AG04449 (cell line): Measurements from ENCODE around the gene PLSCR4.
A peak's percentile ranks its signal among the peaks of the same experiment; 100 is the strongest.
"Not testable (repeated sequence)": the region's sequence is repeated elsewhere in the genome, so short reads cannot be mapped to it uniquely, and the experiment has no call there.

Source experiments
- CTCF ChIA-PET: fragments of 350-600 bp; formaldehyde crosslinking; extraction: SDS; loops from one replicate; lab custom pipeline; 2021; ENCODE audit warnings: antibody characterized with exemption; lab: Yijun Ruan, JAX
- POLR2A ChIA-PET: fragments of 400-600, 350-600 bp; formaldehyde crosslinking; extraction: SDS; loops from one replicate; lab custom pipeline; 2020; ENCODE audit warnings: antibody characterized with exemption, inconsistent platforms; lab: Yijun Ruan, JAX
- DNase-seq: peaks from one replicate; pipeline ENCODE4 v3.0.0-alpha.2; 2010; ENCODE audit warnings: low read depth, low spot score
- H3K4me3 ChIP-seq: 2 replicates; pipeline ENCODE4 v1.5.1; 2011; ENCODE audit warnings: low read depth, mild to moderate bottlenecking, control low read depth, low read length
- CTCF ChIP-seq: IDR thresholded peaks from one replicate; pipeline ENCODE4 v1.5.1; 2011; ENCODE audit warnings: mild to moderate bottlenecking, moderate library complexity, low read length, control low read depth, inconsistent platforms; ENCODE audit not compliant: insufficient read depth; ENCODE audit errors: missing control alignments

PLSCR4 gene

GRCh38 chr3:146250449-146251382 is at the start of gene PLSCR4:
Gene PLSCR4, minus strand, starts transcription at chr3:146251105. Its CDS starts 29,034 bp downstream, at chr3:146222071.
- peak within 1 kb of the TSS; percentile 72 for H3K4me3 ChIP-seq
- POLR2A ChIA-PET: no interaction called here
- TF ChIP-seq CTCF: no peak
- no peak for DNase-seq
- CTCF ChIA-PET: interaction anchor here (1.1 kb wide), 1 partner anchor 60 kb away, joined by 3 read pairs; no protein-coding TSS in a partner anchor

GRCh38 chr3:146293401-146293800 is 42.5 kb upstream of the PLSCR4 start:
- H3K4me3 ChIP-seq, POLR2A ChIA-PET, DNase-seq, CTCF ChIA-PET: not testable (repeated sequence)

- no peak for DNase-seq
- no peak for TF ChIP-seq CTCF
- H3K4me3 ChIP-seq: no peak overlapping the region
- CTCF ChIA-PET: no interaction called here
- POLR2A ChIA-PET: no interaction called here
Observed at GRCh38 chr3:146283781-146284445, 33.0 kb upstream of the PLSCR4 start.

GRCh38 chr3:146280864-146281263 is 30.0 kb upstream of the PLSCR4 start:
- ChIA-PET POLR2A (no interaction called here), CTCF (interaction anchor here (1.0 kb wide), 1 partner anchor 46 kb away, joined by 3 read pairs; no protein-coding TSS in a partner anchor)
- no peak for TF ChIP-seq CTCF
- no peak overlapping the region for H3K4me3 ChIP-seq
- no peak for DNase-seq

- ChIA-PET POLR2A (interaction anchor here (0.7 kb wide), 1 partner anchor 29 kb away, joined by 3 read pairs; no protein-coding TSS in a partner anchor), CTCF (interaction anchor here (0.8 kb wide), 1 partner anchor 47 kb away, joined by 3 read pairs; no protein-coding TSS in a partner anchor)
- DNase-seq: no peak
- H3K4me3 ChIP-seq: no peak overlapping the region
- no peak for TF ChIP-seq CTCF
Observed at GRCh38 chr3:146279951-146280350, 29.0 kb upstream of the PLSCR4 start.

GRCh38 chr3:146279013-146279412 is 28.1 kb upstream of the PLSCR4 start:
- ChIA-PET CTCF (no interaction called here), POLR2A (no interaction called here)
- DNase-seq: no peak

More at GRCh38 chr3:146279013-146279412, 28.1 kb upstream of the PLSCR4 start:
- no peak for TF ChIP-seq CTCF
- H3K4me3 ChIP-seq: no peak overlapping the region
